Spleen (tissue), 11 donors: Measurements from ENCODE around the gene ERBIN. TPM values are rescaled to one million over a fixed set of nuclear protein-coding genes. Genes with fewer than 3 reads are reported as not detected.

ENCODE experiments used
- DNase-seq: peaks from one replicate; pipeline ENCODE4 v3.0.0-alpha.2; 2020
- H3K27ac ChIP-seq, 8 donors: fragments of 200-600 bp; sonication (generic) in 7 of 8; 1 replicate in 4 of 8; 2 replicates in 4 of 8; pipeline versions ENCODE4 v1.5.0 to v1.8.0; 2016 to 2021; ENCODE audit warnings: inconsistent platforms in 4 of 8, mild to moderate bottlenecking in 4 of 8, moderate library complexity in 1 of 8
- H3K27me3 ChIP-seq, 7 donors: fragments of 200-600 bp; sonication (generic) in 6 of 7; replicated peaks in 1 of 7; 1 replicate in 4 of 7; 2 replicates in 3 of 7; pipeline versions ENCODE4 v1.5.0 to v1.8.0; 2016 to 2021; ENCODE audit warnings: inconsistent platforms in 3 of 7, mild to moderate bottlenecking in 1 of 7
- H3K36me3 ChIP-seq, 6 donors: fragments of 200-600 bp; sonication (generic) in 5 of 6; 1 replicate in 4 of 6; 2 replicates in 2 of 6; pipeline versions ENCODE4 v1.5.0 to v1.8.0; 2016 to 2021; ENCODE audit warnings: inconsistent platforms in 2 of 6
- H3K4me1 ChIP-seq, 6 donors: fragments of 200-600 bp; sonication (generic) in 5 of 6; 1 replicate in 3 of 6; 2 replicates in 3 of 6; pipeline versions ENCODE4 v1.5.0 to v1.8.0; 2016 to 2021; ENCODE audit warnings: inconsistent platforms in 3 of 6
- H3K4me3 ChIP-seq, 8 donors: fragments of 200-600 bp; sonication (generic) in 7 of 8; 1 replicate in 4 of 8; 2 replicates in 4 of 8; pipeline versions ENCODE4 v1.5.0 to v1.8.0; 2016 to 2021; ENCODE audit warnings: inconsistent platforms in 4 of 8, mild to moderate bottlenecking in 4 of 8, moderate library complexity in 2 of 8
- H3K9me3 ChIP-seq, 8 donors: fragments of 200-600 bp; sonication (generic) in 7 of 8; 1 replicate in 4 of 8; 2 replicates in 4 of 8; pipeline versions ENCODE4 v1.5.0 to v1.8.0; 2016 to 2021; ENCODE audit warnings: inconsistent platforms in 4 of 8
- CTCF ChIP-seq, 11 experiments: fragments of 200-600 bp in 7 of 11; fragments of 450-650 bp in 4 of 11; sonication (generic) in 4 of 11; IDR thresholded peaks in 8 of 11; conservative IDR thresholded peaks in 3 of 11; 1 replicate in 7 of 11; 2 replicates in 4 of 11; pipeline versions ENCODE4 v1.4.0 to v1.8.0; 2016 to 2021; ENCODE audit warnings: antibody characterized with exemption in 11 of 11, inconsistent platforms in 4 of 11, mild to moderate bottlenecking in 1 of 11
- POLR2A ChIP-seq, 3 donors: fragments of 450-650 bp; IDR thresholded peaks; one replicate each; pipeline ENCODE4 v1.5.1; 2017; ENCODE audit warnings: antibody characterized with exemption in 3 of 3, mild to moderate bottlenecking in 1 of 3
- POLR2AphosphoS5 ChIP-seq, 3 donors: sonication (generic); formaldehyde crosslinking; IDR thresholded peaks; one replicate each; pipeline ENCODE4 v1.5.1; 2017; ENCODE audit warnings: antibody characterized with exemption in 3 of 3
- WGBS, 5 donors: extraction: QIAGEN DNeasy Blood & Tissue Kit in 3 of 5; methylation state at CpG; one replicate each; pipeline versions ENCODE4 v1.1.5 to v1.1.7; 2013 to 2018; 5-methylcytosine and 5-hydroxymethylcytosine counted together
- intact Hi-C: fragments of 100-400 bp; cut with DNase I; formaldehyde crosslinking; loops from one replicate; pipeline ENCODE4 v1.15.0; 2023; ENCODE audit warnings: low total_unique reads
- polyA plus RNA-seq, 3 donors: library from polyadenylated mRNA; stranded (reverse); fragments of 200-250 nt; gene quantifications; one replicate each; pipeline ENCODE4 v1.2.1, GENCODE V29; 2013
- total RNA-seq, 7 donors: library from RNA; depleted of rRNA in 3 of 7; stranded (reverse); fragments of >200 nt in 3 of 7; fragmentation: NEBNext Ultra II Directional in 4 of 7; extraction: Animal tissue kit (Norgen Biotek cat#: 25700) in 4 of 7; gene quantifications; one replicate each; pipeline versions ENCODE4 v1.1.0 to v1.2.1, GENCODE V29; 2016 to 2021
- donor health status: healthy with polysubstance abuse.
- donor health status: DM: no; HTN: no; CAD: no; lungs with moderate emphysema.
- donor health status: DM: no; HTN: no; CAD: no.
- donor health status: Bipolar disorder and iron deficiency.
- donor health status: healthy.
- donor health status: DM: no; HTN: no; CAD: no.
- donor health status: DM: yes; HTN: yes; CAD: no.

The ERBIN gene
- total and polyA plus RNA-seq, 10 donors, result 19.6 to 112 (median 93.1) TPM

GRCh38 chr5:66074901-66075300 lies 148.5 kb downstream of the ERBIN start:
- H3K27me3 ChIP-seq, result no peaks in the 10 kb centered on the region
- H3K9me3 ChIP-seq, result no peaks in the 10 kb centered on the region
- H3K4me3 ChIP-seq, result no peak overlapping the region
- H3K27ac ChIP-seq, result no peak overlapping the region
- H3K4me1 ChIP-seq, result no peaks in the 10 kb centered on the region
- DNase-seq, result no peak
- peaks cover 0 to 89% (median 26%) of the 10 kb centered on the region in 6 donors for H3K36me3 ChIP-seq
- TF ChIP-seq POLR2AphosphoS5 (IDR thresholded peaks at IDR 0.05) (no peak), CTCF (IDR thresholded peaks at IDR 0.05 in 8 of 11, conservative IDR thresholded peaks at IDR 0.05 in 3 of 11) (no peak), POLR2A (IDR thresholded peaks at IDR 0.05) (no peak)
- intact Hi-C loops, result no loop called here

GRCh38 chr5:66080664-66081063 lies 154.3 kb downstream of the ERBIN start:
- Histone ChIP-seq H3K27ac (no peak overlapping the region), H3K4me1 (no peaks in the 10 kb centered on the region), H3K4me3 (no peak overlapping the region), H3K9me3 (no peaks in the 10 kb centered on the region), H3K27me3 (no peaks in the 10 kb centered on the region), H3K36me3 (peaks cover 0 to 69% (median 20%) of the 10 kb centered on the region in 6 donors)
- no peak for TF ChIP-seq POLR2AphosphoS5 (IDR thresholded peaks at IDR 0.05)
- no peak for DNase-seq
- intact Hi-C loops, result no loop called here
- WGBS, 5 donors, result 94 to 99% (median 98%) methylated on average over 2 of the region's 2 CpGs

GRCh38 chr5:66089384-66089783 lies 163.0 kb downstream of the ERBIN start:
- Histone ChIP-seq H3K27me3 (no peaks in the 10 kb centered on the region), H3K4me1 (no peaks in the 10 kb centered on the region), H3K4me3 (no peak overlapping the region), H3K36me3 (peaks cover 0 to 60% (median 5%) of the 10 kb centered on the region in 6 donors), H3K9me3 (peaks cover 0 to 30% (median 18%) of the 10 kb centered on the region in 8 donors), H3K27ac (no peak overlapping the region)
- TF ChIP-seq POLR2A (IDR thresholded peaks at IDR 0.05) (no peak), CTCF (IDR thresholded peaks at IDR 0.05 in 8 of 11, conservative IDR thresholded peaks at IDR 0.05 in 3 of 11) (no peak), POLR2AphosphoS5 (IDR thresholded peaks at IDR 0.05) (no peak)
- DNase-seq, result no peak
- intact Hi-C loops, result no loop called here
- 96 to 100% (median 97%) methylated on average over 2 of the region's 2 CpGs for WGBS, 5 donors

GRCh38 chr5:66100851-66101250 lies 174.5 kb downstream of the ERBIN start:
- peaks cover 8 to 92% (median 72%) of the 10 kb centered on the region in 8 donors for H3K9me3 ChIP-seq
- no peaks in the 10 kb centered on the region for H3K27me3 ChIP-seq
- no peak for TF ChIP-seq POLR2AphosphoS5 (IDR thresholded peaks at IDR 0.05)
- TF ChIP-seq CTCF (IDR thresholded peaks at IDR 0.05 in 8 of 11, conservative IDR thresholded peaks at IDR 0.05 in 3 of 11), result no peak
- no peak for TF ChIP-seq POLR2A (IDR thresholded peaks at IDR 0.05)
- no peaks in the 10 kb centered on the region for H3K4me1 ChIP-seq
- no peak overlapping the region for H3K4me3 ChIP-seq
- H3K27ac ChIP-seq, result no peak overlapping the region
- DNase-seq, result no peak
- WGBS, 5 donors, result 93 to 100% (median 100%) methylated on average over 2 of the region's 2 CpGs
- intact Hi-C loops, result no loop called here
- H3K36me3 ChIP-seq, result no peaks in the 10 kb centered on the region

GRCh38 chr5:66113160-66113559 lies 186.8 kb downstream of the ERBIN start:
- WGBS, 5 donors, result 88 to 98% (median 97%) methylated on average over 2 of the region's 2 CpGs
- TF ChIP-seq POLR2A (IDR thresholded peaks at IDR 0.05) (no peak), POLR2AphosphoS5 (IDR thresholded peaks at IDR 0.05) (no peak), CTCF (IDR thresholded peaks at IDR 0.05 in 8 of 11, conservative IDR thresholded peaks at IDR 0.05 in 3 of 11) (no peak)
- intact Hi-C loops, result no loop called here
- H3K36me3 ChIP-seq, result no peaks in the 10 kb centered on the region
- H3K9me3 ChIP-seq, result peaks cover 3 to 74% (median 68%) of the 10 kb centered on the region in 8 donors
- DNase-seq, result no peak
- no peaks in the 10 kb centered on the region for H3K4me1 ChIP-seq
- H3K4me3 ChIP-seq, result no peak overlapping the region
- H3K27me3 ChIP-seq, result no peaks in the 10 kb centered on the region
- H3K27ac ChIP-seq, result no peak overlapping the region
